HEK293T (cell line): ENCODE data around the gene POLN.

Experiments used
- ARNT ChIP-seq: fragments of 450-650 bp; IDR thresholded peaks from 2 replicates; pipeline ENCODE4 v1.6.1; 2017; ENCODE audit warnings: mild to moderate bottlenecking
- BHLHE40 ChIP-seq: fragments of 450-650 bp; IDR thresholded peaks from 2 replicates; pipeline ENCODE4 v1.6.1; 2016; ENCODE audit warnings: mild to moderate bottlenecking, moderate library complexity, borderline replicate concordance
- ELF4 ChIP-seq: fragments of 450-650 bp; IDR thresholded peaks from 2 replicates; pipeline ENCODE4 v1.6.1; 2017; ENCODE audit warnings: antibody characterized with exemption
- FOXA1 ChIP-seq: fragments of 450-650 bp; IDR thresholded peaks from 2 replicates; pipeline ENCODE4 v1.6.1; 2016; ENCODE audit warnings: mild to moderate bottlenecking
- HDGF ChIP-seq: fragments of 450-650 bp; IDR thresholded peaks from 2 replicates; pipeline ENCODE4 v1.6.1; 2017; ENCODE audit warnings: antibody characterized with exemption, borderline replicate concordance
- L3MBTL2 ChIP-seq: fragments of 450-650 bp; conservative IDR thresholded peaks from 2 replicates; pipeline ENCODE4 v1.6.1; 2016; ENCODE audit warnings: mild to moderate bottlenecking
- SP1 ChIP-seq: fragments of 450-650 bp; IDR thresholded peaks from 2 replicates; pipeline ENCODE4 v1.6.1; 2017
- SUZ12 ChIP-seq: fragments of 450-650 bp; IDR thresholded peaks from 2 replicates; pipeline ENCODE4 v1.6.1; 2016; ENCODE audit warnings: mild to moderate bottlenecking
- ZNF384 ChIP-seq: fragments of 450-650 bp; IDR thresholded peaks from 2 replicates; pipeline ENCODE4 v1.6.1; 2016

DNA sequence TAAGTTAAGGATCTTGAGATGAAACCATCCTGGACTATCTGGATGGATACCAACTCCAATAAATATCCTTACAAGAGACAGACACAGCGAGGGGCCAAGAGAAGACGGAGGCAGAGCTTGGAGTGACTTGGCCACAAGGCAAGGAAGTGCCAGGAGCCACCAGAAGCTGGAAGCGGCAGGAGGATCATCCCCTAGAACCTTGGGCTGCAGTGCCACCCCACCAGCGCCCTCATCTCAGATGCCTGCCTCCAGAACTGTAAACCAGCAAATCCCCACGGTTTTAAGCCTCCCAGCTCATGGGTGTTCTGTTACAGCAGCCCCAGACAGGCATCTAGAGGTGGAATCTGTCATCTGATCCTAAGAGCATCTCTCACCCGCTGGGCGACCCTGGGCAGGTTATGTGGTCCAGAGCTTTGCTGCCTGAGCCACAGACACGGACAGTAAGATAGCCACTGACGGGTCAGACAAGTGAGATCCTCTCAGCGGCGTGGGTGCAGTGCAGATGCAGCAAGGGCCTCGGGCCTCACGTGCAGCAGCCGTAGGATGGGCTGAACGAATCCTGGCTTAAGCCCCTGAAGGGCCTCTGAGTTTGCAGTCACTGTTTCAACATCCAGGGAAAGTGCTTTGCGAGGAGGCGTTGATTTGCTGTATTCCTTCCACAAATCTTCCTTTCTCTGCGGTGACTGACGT, 45.1 kb upstream of the POLN start:
- TF ChIP-seq ZNF384: no peak
- TF ChIP-seq SP1: no peak
- TF ChIP-seq SUZ12: no peak
- TF ChIP-seq ARNT: no peak
- no peak for TF ChIP-seq HDGF
- TF ChIP-seq L3MBTL2: no peak
- TF ChIP-seq BHLHE40: no peak
- TF ChIP-seq FOXA1: no peak
- no peak for TF ChIP-seq ELF4
